ENCODE results near the gene VAMP2. TPM values are rescaled to one million over a fixed set of nuclear protein-coding genes. Genes with fewer than 3 reads are reported as not detected.

The VAMP2 gene
- total RNA-seq, 1 donor from 2014 or later, result 18.0 TPM

- no peak for DNase-seq
Observed at GRCh38 chr17:8122924-8123694, 39.6 kb downstream of the VAMP2 start.

GRCh38 chr17:8122422-8122923 lies 40.3 kb downstream of the VAMP2 start:
- no peak for DNase-seq

- DNase-seq, result no peak
Observed at GRCh38 chr17:8121681-8122421, 40.9 kb downstream of the VAMP2 start.

DNA sequence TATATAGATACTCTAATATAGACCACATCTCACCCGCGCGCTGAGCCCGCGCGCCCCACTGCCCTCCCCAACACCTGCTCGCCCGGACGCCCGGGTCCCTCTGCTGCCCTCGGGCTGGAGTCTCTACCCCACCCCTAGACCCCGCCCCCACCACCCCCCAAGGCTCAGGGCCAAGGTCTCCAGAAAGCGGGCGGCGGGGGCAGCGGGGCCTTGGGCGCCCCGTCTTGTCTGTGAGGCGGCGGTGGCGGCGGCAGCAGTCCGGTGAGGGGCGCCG lies 41.4 kb downstream of the VAMP2 start:
- DNase-seq, result no peak

GRCh38 chr17:8120520-8121406 lies 42.0 kb downstream of the VAMP2 start:
- no peak for DNase-seq

GRCh38 chr17:8119581-8120519 lies 42.9 kb downstream of the VAMP2 start:
- DNase-seq, result peak; percentile 94

DNA sequence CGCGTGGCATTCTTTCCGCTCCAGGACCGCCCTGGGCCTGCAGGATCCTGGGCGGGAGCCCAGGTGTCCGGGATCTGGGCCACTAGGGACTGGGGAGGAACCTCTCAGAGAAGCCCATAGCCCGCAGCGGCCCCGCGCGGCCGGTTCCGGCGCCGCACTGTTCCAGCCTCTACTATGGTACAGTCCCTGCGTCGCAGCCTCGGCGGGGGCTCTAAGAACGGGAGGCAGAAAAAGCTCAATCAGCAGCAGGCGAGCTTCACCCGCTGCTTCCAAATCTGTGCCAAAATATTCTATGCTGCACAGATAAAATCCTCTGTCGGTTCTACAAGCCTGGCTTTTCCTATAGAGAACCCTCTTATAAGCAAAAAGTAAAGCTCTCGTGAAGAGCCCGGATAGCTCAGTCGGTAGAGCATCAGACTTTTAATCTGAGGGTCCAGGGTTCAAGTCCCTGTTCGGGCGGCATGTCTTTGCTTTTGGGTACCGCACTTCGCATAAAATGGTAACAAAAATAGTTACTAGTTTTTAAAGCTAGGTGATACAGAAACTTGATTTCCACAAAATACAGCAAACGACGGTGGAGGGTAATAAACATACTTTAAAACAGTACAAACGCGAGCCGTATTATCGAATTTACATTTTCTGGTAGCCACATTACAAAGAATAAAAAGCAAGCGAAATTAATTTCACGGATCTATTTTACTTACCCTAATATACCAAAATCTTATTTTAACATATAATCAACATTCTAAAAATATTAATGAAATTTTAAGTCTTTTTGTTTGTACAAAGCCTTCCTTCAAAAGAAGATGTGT lies 43.8 kb downstream of the VAMP2 start:
- peak; percentile 95 for DNase-seq

- no peak for DNase-seq
Observed at GRCh38 chr17:8117980-8118768, 44.6 kb downstream of the VAMP2 start, which contains the start of gene ALOXE3. ALOXE3 (minus strand) TSS chr17:8118514; CDS start chr17:8117990, 524 bp downstream.

GRCh38 chr17:8117367-8117979 lies 45.3 kb downstream of the VAMP2 start:
- DNase-seq, result no peak

DNA sequence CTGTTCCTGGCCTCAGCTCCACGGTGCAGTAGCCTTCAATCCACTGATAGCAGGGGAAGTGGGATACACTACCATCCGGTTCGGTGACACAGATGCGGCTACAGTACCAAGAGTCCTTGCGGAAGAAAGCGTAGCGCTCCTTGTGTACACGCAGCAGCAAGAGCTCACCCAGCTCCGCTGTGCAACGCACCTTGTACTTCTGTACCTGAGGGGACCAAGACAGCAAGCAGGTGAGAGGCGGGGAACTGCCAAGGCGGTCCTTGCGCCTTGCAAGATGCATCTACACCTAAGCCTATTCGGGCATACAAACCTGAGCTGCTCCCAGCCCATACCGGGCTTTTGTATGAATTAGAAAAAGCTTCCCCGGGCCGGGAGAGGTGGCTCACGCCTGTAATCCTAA lies 46.0 kb downstream of the VAMP2 start:
- DNase-seq, result no peak

GRCh38 chr17:8110907-8111306 lies 51.8 kb downstream of the VAMP2 start:
- DNase-seq, result no peak

- DNase-seq, result no peak
Observed at GRCh38 chr17:8110456-8110804, 52.3 kb downstream of the VAMP2 start.

DNA sequence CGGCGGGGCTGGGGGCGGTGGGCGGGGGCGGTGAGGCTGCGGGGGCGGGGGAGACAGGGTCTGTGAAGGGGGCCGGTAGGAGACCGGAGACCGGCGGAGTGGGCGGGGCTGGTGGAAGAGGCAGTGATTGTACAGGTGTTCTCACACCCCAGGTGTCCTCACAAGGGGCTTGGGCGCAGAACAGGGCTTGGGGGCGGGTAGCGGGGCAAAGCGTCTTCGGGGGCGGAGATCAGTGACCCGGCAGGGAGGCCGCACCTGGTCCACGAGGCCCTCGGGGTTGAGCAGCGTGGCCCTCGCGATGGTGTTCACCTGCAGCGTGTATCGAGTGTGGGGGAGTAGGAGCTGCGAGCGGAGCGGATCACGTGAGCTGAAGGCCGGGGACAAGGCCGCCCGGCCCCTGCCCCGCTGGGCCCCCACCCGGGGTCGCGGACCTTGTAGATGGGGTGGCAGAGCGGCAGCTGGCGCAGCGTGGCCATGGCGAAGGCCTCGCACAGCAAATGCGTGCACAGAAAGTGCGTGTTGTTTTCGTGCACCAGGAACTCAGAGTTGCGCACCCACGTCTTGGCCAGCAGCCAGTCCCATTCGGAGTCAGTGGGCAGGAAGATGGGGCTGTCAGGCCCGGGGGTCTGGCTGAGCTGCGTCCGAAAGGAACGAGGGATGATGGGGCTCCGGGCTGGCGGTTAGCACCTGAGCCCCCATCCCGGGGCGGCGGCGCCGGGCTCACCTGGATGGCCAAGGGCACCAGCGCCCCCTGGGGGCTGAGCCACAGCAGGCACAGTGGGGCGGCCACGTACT lies 52.9 kb downstream of the VAMP2 start:
- DNase-seq, result no peak

Other genes starting within 250 kb of the VAMP2 start
- 9.3 TPM for gene RNF227, start 246.7 kb downstream of the VAMP2 start, total RNA-seq
- 2.2 TPM for gene KCNAB3, start 233.1 kb downstream of the VAMP2 start, total RNA-seq
- 26.0 TPM for gene TRAPPC1, start 231.0 kb downstream of the VAMP2 start, total RNA-seq
- gene CNTROB, start 230.7 kb downstream of the VAMP2 start, total RNA-seq, result 25.4 TPM
- 0.39 TPM for gene GUCY2D, start 160.3 kb downstream of the VAMP2 start, total RNA-seq
- 0.89 TPM for gene ALOX15B, start 123.9 kb downstream of the VAMP2 start, total RNA-seq
- gene ALOX12B, start 75.2 kb downstream of the VAMP2 start, total RNA-seq, result 10.9 TPM
- gene ALOXE3, start 44.4 kb downstream of the VAMP2 start, total RNA-seq, result 3.2 TPM
- 0.10 TPM for gene HES7, start 38.8 kb downstream of the VAMP2 start, total RNA-seq
- gene PER1, start 10.5 kb downstream of the VAMP2 start, total RNA-seq, result 83.5 TPM
- gene TMEM107, start 13.4 kb upstream of the VAMP2 start, total RNA-seq, result 21.6 TPM
- 4.6 TPM for gene BORCS6, start 27.2 kb upstream of the VAMP2 start, total RNA-seq
- gene AURKB, start 47.6 kb upstream of the VAMP2 start, total RNA-seq, result 12.4 TPM
- gene CTC1, start 85.1 kb upstream of the VAMP2 start, total RNA-seq, result 13.2 TPM
- 20.1 TPM for gene PFAS, start 86.3 kb upstream of the VAMP2 start, total RNA-seq
- gene RANGRF, start 125.7 kb upstream of the VAMP2 start, total RNA-seq, result 6.3 TPM
- 0.49 TPM for gene SLC25A35, start 132.5 kb upstream of the VAMP2 start, total RNA-seq
- gene ARHGEF15, start 147.3 kb upstream of the VAMP2 start, total RNA-seq, result 3.6 TPM
- gene ODF4, start 176.9 kb upstream of the VAMP2 start, total RNA-seq, result not detected
- 2,559 TPM for gene RPL26, start 220.2 kb upstream of the VAMP2 start, total RNA-seq
- gene RNF222, start 234.9 kb upstream of the VAMP2 start, total RNA-seq, result 3.3 TPM

Measured in skin of body (tissue), 2 donors.